OCI-LY3 (cell line): Measurements from ENCODE around the gene CCDC89.

Source experiments
- H2AFZ ChIP-seq: fragments of 200-600, 300-600 bp; shearing (Covaris generic); 2 replicates; pipeline ENCODE4 v1.6.0; 2014; ENCODE audit warnings: antibody characterized with exemption, low read depth, low read length
- H3K27ac ChIP-seq: fragments of 200-600, 300-600 bp; sonication (generic); 2 replicates; pipeline ENCODE4 v1.5.1; 2014; ENCODE audit warnings: mild to moderate bottlenecking, low read length, moderate library complexity, mixed read lengths
- H3K27me3 ChIP-seq: fragments of 200-600, 300-600 bp; sonication (generic); 2 replicates; pipeline ENCODE4 v1.6.1; 2014; ENCODE audit warnings: low read depth, low read length, mixed read lengths
- H3K36me3 ChIP-seq: fragments of 200-600, 300-600 bp; sonication (generic); replicated peaks from 2 replicates; pipeline ENCODE3; 2014; ENCODE audit warnings: low read depth, low read length, mixed read lengths
- H3K4me1 ChIP-seq: fragments of 300-600, 200-600 bp; sonication (generic); 2 replicates; pipeline ENCODE4 v1.6.1; 2014; ENCODE audit warnings: low read length, mixed read lengths
- H3K4me2 ChIP-seq: fragments of 200-600, 300-600 bp; sonication (generic); 2 replicates; pipeline ENCODE4 v1.6.1; 2014; ENCODE audit warnings: low read length, mixed read lengths
- H3K4me3 ChIP-seq: fragments of 300-600, 200-600 bp; sonication (generic); 2 replicates; pipeline ENCODE4 v1.5.1; 2014; ENCODE audit warnings: antibody characterized with exemption, mild to moderate bottlenecking, low read length, moderate library complexity
- H3K79me2 ChIP-seq: fragments of 300-600, 200-600 bp; shearing (Covaris generic); 2 replicates; pipeline ENCODE4 v1.6.1; 2014; ENCODE audit warnings: mild to moderate bottlenecking, low read length, mixed read lengths
- H3K9ac ChIP-seq: fragments of 300-600, 200-600 bp; shearing (Covaris generic); 2 replicates; pipeline ENCODE4 v1.6.0; 2014; ENCODE audit warnings: mild to moderate bottlenecking, low read length, moderate library complexity
- H3K9me3 ChIP-seq: fragments of 200-600, 300-600 bp; shearing (Covaris generic); 2 replicates; pipeline ENCODE4 v1.6.1; 2014; ENCODE audit warnings: low read length, mixed read lengths; ENCODE audit not compliant: insufficient read depth
- H4K20me1 ChIP-seq: fragments of 200-600, 300-600 bp; sonication (generic); 2 replicates; pipeline ENCODE4 v1.6.1; 2016; ENCODE audit warnings: low read length, mixed read lengths; ENCODE audit not compliant: insufficient read depth
- EZH2phosphoT487 ChIP-seq: fragments of 200-600 bp; shearing (Covaris generic); IDR thresholded peaks from 2 replicates; pipeline ENCODE4 v1.6.1; 2018; ENCODE audit warnings: antibody characterized with exemption, mixed run types, low read depth
- TF ChIP-seq, protein P1 (sequence below): fragments of 200-600, 300-600 bp; sonication (generic); IDR thresholded peaks from 2 replicates; pipeline ENCODE4 v1.5.1; 2014; ENCODE audit warnings: antibody characterized with exemption, low read length, low read depth

Gene CCDC89

GRCh38 chr11:85699957-85700741, 14.2 kb upstream of the CCDC89 start:
- Histone ChIP-seq H3K4me2 (peak overlapping the region; percentile 61), H3K36me3 (no peaks in the 10 kb centered on the region), H3K9me3 (no peaks in the 10 kb centered on the region), H3K79me2 (no peaks in the 10 kb centered on the region), H3K4me3 (peak overlapping the region; percentile 44), H3K27me3 (no peaks in the 10 kb centered on the region), H3K9ac (peak overlapping the region; percentile 3; the same call in 1 of the 2 replicates), H2AFZ (peak overlapping the region; percentile 60), H3K4me1 (peaks cover 36% of the 10 kb centered on the region), H4K20me1 (no peaks in the 10 kb centered on the region), H3K27ac (peak overlapping the region; percentile 50)
- no peak for TF ChIP-seq EZH2phosphoT487
- TF ChIP-seq, protein P1, sequence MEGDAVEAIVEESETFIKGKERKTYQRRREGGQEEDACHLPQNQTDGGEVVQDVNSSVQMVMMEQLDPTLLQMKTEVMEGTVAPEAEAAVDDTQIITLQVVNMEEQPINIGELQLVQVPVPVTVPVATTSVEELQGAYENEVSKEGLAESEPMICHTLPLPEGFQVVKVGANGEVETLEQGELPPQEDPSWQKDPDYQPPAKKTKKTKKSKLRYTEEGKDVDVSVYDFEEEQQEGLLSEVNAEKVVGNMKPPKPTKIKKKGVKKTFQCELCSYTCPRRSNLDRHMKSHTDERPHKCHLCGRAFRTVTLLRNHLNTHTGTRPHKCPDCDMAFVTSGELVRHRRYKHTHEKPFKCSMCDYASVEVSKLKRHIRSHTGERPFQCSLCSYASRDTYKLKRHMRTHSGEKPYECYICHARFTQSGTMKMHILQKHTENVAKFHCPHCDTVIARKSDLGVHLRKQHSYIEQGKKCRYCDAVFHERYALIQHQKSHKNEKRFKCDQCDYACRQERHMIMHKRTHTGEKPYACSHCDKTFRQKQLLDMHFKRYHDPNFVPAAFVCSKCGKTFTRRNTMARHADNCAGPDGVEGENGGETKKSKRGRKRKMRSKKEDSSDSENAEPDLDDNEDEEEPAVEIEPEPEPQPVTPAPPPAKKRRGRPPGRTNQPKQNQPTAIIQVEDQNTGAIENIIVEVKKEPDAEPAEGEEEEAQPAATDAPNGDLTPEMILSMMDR = no peak

DNA sequence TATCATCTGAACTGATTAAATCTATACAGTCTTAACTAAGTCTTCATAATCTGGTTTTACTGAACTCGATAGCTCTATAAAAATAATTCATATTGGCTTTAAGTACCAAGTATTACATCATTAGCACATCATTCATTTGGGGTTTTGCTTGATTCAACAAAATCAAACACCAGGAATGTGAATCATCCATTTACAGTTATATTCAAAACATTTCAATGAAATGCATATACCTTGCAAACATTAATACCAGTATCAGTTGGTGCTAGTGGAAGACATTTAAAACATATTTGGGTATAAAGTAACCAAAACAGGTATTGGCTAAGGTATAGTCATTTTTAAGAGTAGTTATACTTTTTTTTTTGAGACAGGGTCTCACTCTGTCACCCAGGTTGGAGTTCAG, 12.2 kb upstream of the CCDC89 start:
- no peaks in the 10 kb centered on the region for H3K27me3 ChIP-seq
- H3K27ac ChIP-seq = no peak overlapping the region
- H4K20me1 ChIP-seq = no peaks in the 10 kb centered on the region
- H3K9me3 ChIP-seq = no peaks in the 10 kb centered on the region
- TF ChIP-seq, protein P1 = no peak
- TF ChIP-seq EZH2phosphoT487 = no peak
- H3K9ac ChIP-seq = no peak overlapping the region
- no peaks in the 10 kb centered on the region for H3K36me3 ChIP-seq
- H3K79me2 ChIP-seq = no peaks in the 10 kb centered on the region
- no peak overlapping the region for H2AFZ ChIP-seq
- peaks cover 36% of the 10 kb centered on the region for H3K4me1 ChIP-seq
- no peak overlapping the region for H3K4me3 ChIP-seq
- H3K4me2 ChIP-seq = no peak overlapping the region

- no peak overlapping the region for H3K27ac ChIP-seq
- no peak for TF ChIP-seq EZH2phosphoT487
- no peak overlapping the region for H3K9ac ChIP-seq
- peaks cover 36% of the 10 kb centered on the region for H3K4me1 ChIP-seq
- H3K9me3 ChIP-seq = no peaks in the 10 kb centered on the region
- no peaks in the 10 kb centered on the region for H4K20me1 ChIP-seq
- no peaks in the 10 kb centered on the region for H3K79me2 ChIP-seq
- H3K36me3 ChIP-seq = no peaks in the 10 kb centered on the region
- no peak overlapping the region for H3K4me3 ChIP-seq
- no peak overlapping the region for H3K4me2 ChIP-seq
- H3K27me3 ChIP-seq = no peaks in the 10 kb centered on the region
- no peak overlapping the region for H2AFZ ChIP-seq
Measured at GRCh38 chr11:85697747-85698146, 11.8 kb upstream of the CCDC89 start.

DNA sequence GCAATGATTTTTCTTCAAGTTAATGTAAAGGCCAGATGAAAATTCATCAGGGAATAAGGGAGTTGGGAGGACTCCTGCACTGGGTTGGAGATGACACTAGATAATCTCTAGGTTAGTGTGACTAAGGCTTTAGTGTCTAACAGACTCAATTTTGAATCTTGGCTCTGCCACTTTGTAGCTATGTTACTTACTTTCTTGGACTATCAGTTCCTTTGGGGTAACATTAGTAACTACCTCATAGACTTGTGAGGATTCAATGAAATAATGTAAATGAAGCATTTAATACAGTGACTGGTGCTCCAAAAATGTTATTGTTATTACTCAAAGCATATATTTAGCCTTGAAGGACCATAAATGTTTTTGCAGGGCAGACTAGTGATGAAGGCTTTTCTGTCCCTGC, 9.6 kb upstream of the CCDC89 start:
- peaks cover 33% of the 10 kb centered on the region for H3K4me1 ChIP-seq
- no peak for TF ChIP-seq EZH2phosphoT487
- TF ChIP-seq, protein P1 = no peak
- H3K9me3 ChIP-seq = no peaks in the 10 kb centered on the region
- no peaks in the 10 kb centered on the region for H4K20me1 ChIP-seq
- H2AFZ ChIP-seq = no peak overlapping the region
- no peak overlapping the region for H3K27ac ChIP-seq
- no peak overlapping the region for H3K4me3 ChIP-seq
- H3K4me2 ChIP-seq = no peak overlapping the region
- H3K36me3 ChIP-seq = no peaks in the 10 kb centered on the region
- 0 out of 2 replicates have a peak, but pooled peaks cover 6% of the 10 kb centered on the region for H3K27me3 ChIP-seq
- no peak overlapping the region for H3K9ac ChIP-seq
- H3K79me2 ChIP-seq = no peaks in the 10 kb centered on the region
